Activated CD8-positive, alpha-beta T cell treated with anti-CD3 and anti-CD28 coated beads, Interleukin-2, amount 10 ng/mL, durations not matched to agents 7 days and 5 days (primary cell): ENCODE measurements around the gene CNKSR1. TPM values are rescaled to one million over a fixed set of nuclear protein-coding genes. Genes with fewer than 3 reads are reported as not detected.

Source experiments
- ATAC-seq: fragments of 150-1000 bp; cut with Tn5 transposase; one replicate; pipeline ENCODE4 v1.10.0; 2021; ENCODE audit warnings: moderate library complexity
- CTCF ChIA-PET: fragments of 350-600 bp; sonication (Branson Sonifier 250); formaldehyde crosslinking; loops from one replicate; lab custom pipeline; 2021; ENCODE audit warnings: antibody characterized with exemption; lab: Charles Lee
- POLR2A ChIA-PET: fragments of 350-600 bp; sonication (Branson Sonifier 250); formaldehyde crosslinking; loops from one replicate; lab custom pipeline; 2021; ENCODE audit warnings: antibody characterized with exemption; lab: Charles Lee
- DNase-seq: peaks from one replicate; pipeline ENCODE4 v3.0.0-alpha.2; 2020
- H3K27ac Mint-ChIP-seq: one replicate; pipeline ENCODE4 v1.8.0; 2021; ENCODE audit warnings: mild to moderate bottlenecking, mixed read lengths
- H3K27me3 Mint-ChIP-seq: one replicate; pipeline ENCODE4 v1.8.0; 2021; ENCODE audit warnings: low read depth, mixed read lengths
- H3K36me3 Mint-ChIP-seq: one replicate; pipeline ENCODE4 v1.8.0; 2021; ENCODE audit warnings: low read depth, mixed read lengths
- H3K4me1 Mint-ChIP-seq: one replicate; pipeline ENCODE4 v1.8.0; 2021; ENCODE audit warnings: low read depth, mixed read lengths
- H3K4me3 Mint-ChIP-seq: one replicate; pipeline ENCODE4 v1.8.0; 2021; ENCODE audit warnings: mild to moderate bottlenecking, mixed read lengths
- H3K9me3 Mint-ChIP-seq: one replicate; pipeline ENCODE4 v1.8.0; 2022; ENCODE audit warnings: mixed read lengths; ENCODE audit not compliant: insufficient read depth
- total RNA-seq, 2 experiments: library from RNA; stranded (reverse); gene quantifications; one replicate each; pipeline ENCODE4 v1.2.3, GENCODE V29; 2021

Gene CNKSR1
- total RNA-seq, 2 experiments from 2014 or later: 1.4 to 2.2 TPM

GRCh38 chr1:26189751-26190275 lies 12.5 kb downstream of the CNKSR1 start:
- H3K36me3 Mint-ChIP-seq: no peaks in the 10 kb centered on the region
- CTCF ChIA-PET: interaction anchor here (1.0 to 2.4 kb wide), 3 partner anchors 20 to 44 kb away, joined by 3 to 13 read pairs (median 9); partner anchors contain the start of genes CEP85 and ZNF593
- peaks cover 6% of the 10 kb centered on the region for H3K4me1 Mint-ChIP-seq
- no peak overlapping the region for H3K4me3 Mint-ChIP-seq
- POLR2A ChIA-PET: interaction anchor here (0.5 kb wide), 1 partner anchor 44 kb away, joined by 3 read pairs; the partner anchor contains the start of gene CEP85
- no peak overlapping the region for H3K27ac Mint-ChIP-seq
- H3K27me3 Mint-ChIP-seq: no peaks in the 10 kb centered on the region
- no peak for ATAC-seq
- no peaks in the 10 kb centered on the region for H3K9me3 Mint-ChIP-seq
- no peak for DNase-seq

- ATAC-seq (no peak), DNase-seq (no peak)
- H3K27me3 Mint-ChIP-seq: peaks cover 2% of the 10 kb centered on the region
- H3K36me3 Mint-ChIP-seq: no peaks in the 10 kb centered on the region
- ChIA-PET POLR2A (interaction anchor here (0.5 kb wide), 1 partner anchor 44 kb away, joined by 3 read pairs; the partner anchor contains the start of gene CEP85), CTCF (interaction anchor here (1.4 to 2.4 kb wide), 2 partner anchors 21 to 43 kb away, joined by 9 to 13 read pairs; partner anchors contain the start of genes CEP85 and ZNF593)
- H3K4me3 Mint-ChIP-seq: no peak within 1 kb of the TSS
- no peaks in the 10 kb centered on the region for H3K9me3 Mint-ChIP-seq
- peaks cover 6% of the 10 kb centered on the region for H3K4me1 Mint-ChIP-seq
- H3K27ac Mint-ChIP-seq: peak within 1 kb of the TSS; percentile 70
Measured at GRCh38 chr1:26190373-26190987, 13.2 kb downstream of the CNKSR1 start, which contains the start of gene CATSPER4. TSS of gene CATSPER4 (plus strand) at chr1:26190602. CDS start at chr1:26190628, 26 bp downstream.

- POLR2A ChIA-PET: interaction anchor here (0.6 kb wide), 1 partner anchor 26 kb away, joined by 3 read pairs; no protein-coding TSS in a partner anchor
- H3K27me3 Mint-ChIP-seq: peaks cover 2% of the 10 kb centered on the region
- ATAC-seq: peak; percentile 60
- no peaks in the 10 kb centered on the region for H3K9me3 Mint-ChIP-seq
- CTCF ChIA-PET: interaction anchor here (1.0 to 1.2 kb wide), 2 partner anchors 13 to 22 kb away, joined by 3 to 5 read pairs; partner anchors contain the start of gene ZNF593
- peaks cover 6% of the 10 kb centered on the region for H3K4me1 Mint-ChIP-seq
- peak; percentile 49 for DNase-seq
- no peak overlapping the region for H3K4me3 Mint-ChIP-seq
- H3K36me3 Mint-ChIP-seq: no peaks in the 10 kb centered on the region
- H3K27ac Mint-ChIP-seq: peak overlapping the region; percentile 70
Measured at GRCh38 chr1:26191739-26192138, 14.4 kb downstream of the CNKSR1 start.

GRCh38 chr1:26195805-26196204 lies 18.5 kb downstream of the CNKSR1 start:
- H3K27ac Mint-ChIP-seq: no peak overlapping the region

GRCh38 chr1:26197301-26197700 lies 20.0 kb downstream of the CNKSR1 start:
- Mint-ChIP-seq H3K27ac (no peak overlapping the region), H3K36me3 (no peaks in the 10 kb centered on the region), H3K4me3 (no peak overlapping the region), H3K27me3 (peaks cover 6% of the 10 kb centered on the region), H3K9me3 (no peaks in the 10 kb centered on the region), H3K4me1 (peaks cover 20% of the 10 kb centered on the region)
- CTCF ChIA-PET: interaction anchor here (1.5 kb wide), 1 partner anchor 52 kb away, joined by 3 read pairs; no protein-coding TSS in a partner anchor
- no peak for ATAC-seq
- no peak for DNase-seq
- POLR2A ChIA-PET: no interaction called here

More at GRCh38 chr1:26195805-26196204, 18.5 kb downstream of the CNKSR1 start:
- H3K27me3 Mint-ChIP-seq: peaks cover 6% of the 10 kb centered on the region
- H3K36me3 Mint-ChIP-seq: no peaks in the 10 kb centered on the region
- no peak overlapping the region for H3K4me3 Mint-ChIP-seq
- CTCF ChIA-PET: interaction anchor here (0.6 kb wide), 1 partner anchor 15 kb away, joined by 3 read pairs; no protein-coding TSS in a partner anchor
- peaks cover 11% of the 10 kb centered on the region for H3K4me1 Mint-ChIP-seq
- DNase-seq (no peak), ATAC-seq (no peak)
- no peaks in the 10 kb centered on the region for H3K9me3 Mint-ChIP-seq
- POLR2A ChIA-PET: no interaction called here

GRCh38 chr1:26197813-26198212 lies 20.5 kb downstream of the CNKSR1 start:
- Mint-ChIP-seq H3K4me3 (no peak overlapping the region), H3K27me3 (peaks cover 6% of the 10 kb centered on the region), H3K36me3 (no peaks in the 10 kb centered on the region), H3K4me1 (peaks cover 25% of the 10 kb centered on the region), H3K27ac (no peak overlapping the region), H3K9me3 (no peaks in the 10 kb centered on the region)
- POLR2A ChIA-PET: no interaction called here
- CTCF ChIA-PET: interaction anchor here (1.5 kb wide), 1 partner anchor 53 kb away, joined by 3 read pairs; no protein-coding TSS in a partner anchor
- no peak for DNase-seq
- ATAC-seq: no peak

GRCh38 chr1:26200413-26200812 lies 23.1 kb downstream of the CNKSR1 start:
- Mint-ChIP-seq H3K36me3 (no peaks in the 10 kb centered on the region), H3K4me1 (peaks cover 37% of the 10 kb centered on the region), H3K9me3 (no peaks in the 10 kb centered on the region), H3K27ac (peak overlapping the region; percentile 47), H3K27me3 (peaks cover 4% of the 10 kb centered on the region), H3K4me3 (no peak overlapping the region)
- ATAC-seq (no peak), DNase-seq (no peak)
- CTCF ChIA-PET: interaction anchor here (2.1 to 2.4 kb wide), 2 partner anchors 31 to 34 kb away, joined by 7 to 9 read pairs; partner anchors contain the start of genes C1orf232, CEP85 and ZNF593
- POLR2A ChIA-PET: no interaction called here

- CTCF ChIA-PET: interaction anchor here (0.7 to 4.2 kb wide), 10 partner anchors 12 to 214 kb away, joined by 3 to 34 read pairs (median 4); partner anchors contain the start of genes CD52, CEP85, ZNF593 and ZNF683
- H3K9me3 Mint-ChIP-seq: no peaks in the 10 kb centered on the region
- DNase-seq: no peak
- H3K36me3 Mint-ChIP-seq: no peaks in the 10 kb centered on the region
- peaks cover 4% of the 10 kb centered on the region for H3K27me3 Mint-ChIP-seq
- POLR2A ChIA-PET: no interaction called here
- no peak overlapping the region for H3K27ac Mint-ChIP-seq
- no peak for ATAC-seq
- no peak overlapping the region for H3K4me3 Mint-ChIP-seq
- peaks cover 37% of the 10 kb centered on the region for H3K4me1 Mint-ChIP-seq
Measured at GRCh38 chr1:26203642-26204318, 26.5 kb downstream of the CNKSR1 start.

GRCh38 chr1:26210147-26210870 lies 33.0 kb downstream of the CNKSR1 start:
- Mint-ChIP-seq H3K9me3 (no peaks in the 10 kb centered on the region), H3K36me3 (no peaks in the 10 kb centered on the region), H3K4me3 (no peak overlapping the region), H3K4me1 (no peaks in the 10 kb centered on the region), H3K27me3 (peaks cover 15% of the 10 kb centered on the region), H3K27ac (no peak overlapping the region)
- ChIA-PET POLR2A (no interaction called here), CTCF (interaction anchor here (0.7 to 2.8 kb wide), 5 partner anchors 14 to 181 kb away, joined by 3 to 19 read pairs (median 3); partner anchors contain the start of gene CEP85)
- ATAC-seq (no peak), DNase-seq (no peak)

GRCh38 chr1:26212726-26213125 lies 35.4 kb downstream of the CNKSR1 start:
- Mint-ChIP-seq H3K27me3 (peaks cover 15% of the 10 kb centered on the region), H3K36me3 (no peaks in the 10 kb centered on the region), H3K9me3 (no peaks in the 10 kb centered on the region), H3K27ac (no peak overlapping the region), H3K4me3 (no peak overlapping the region), H3K4me1 (no peaks in the 10 kb centered on the region)
- ATAC-seq (no peak), DNase-seq (no peak)
- ChIA-PET POLR2A (no interaction called here), CTCF (interaction anchor here (1.0 to 1.4 kb wide), 2 partner anchors 21 to 43 kb away, joined by 3 to 9 read pairs; partner anchors contain the start of genes CEP85 and ZNF593)
